ENCODE results near the gene CTNNBIP1.
A peak's percentile ranks its signal among the peaks of the same experiment; 100 is the strongest.
"Not testable (repeated sequence)": the region's sequence is repeated elsewhere in the genome, so short reads cannot be mapped to it uniquely, and the experiment has no call there.

CTNNBIP1 gene

DNA sequence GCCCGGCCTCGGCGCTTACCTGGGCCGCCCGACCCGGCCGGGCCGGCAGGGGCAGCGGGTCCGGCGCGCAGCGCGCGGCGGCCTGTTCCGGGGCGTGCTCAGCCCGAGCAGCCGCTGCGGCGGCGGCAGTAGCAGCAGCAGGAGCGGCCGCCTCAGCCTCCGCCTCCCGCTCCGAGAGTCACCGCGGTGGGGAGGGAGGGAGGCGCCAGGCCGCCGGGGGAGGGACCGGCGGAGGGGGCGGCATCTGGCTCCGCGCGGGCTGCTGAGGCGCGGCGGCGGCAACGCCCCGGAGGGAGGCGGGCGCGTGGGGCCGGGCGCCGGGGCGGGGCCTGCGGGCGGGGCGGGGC is at the start of gene CTNNBIP1:
CTNNBIP1 (minus strand) TSS at position 194 of the 347 bp plus-strand sequence. CDS start 38,205 bp downstream, outside the sequence.
- DNase-seq: no peak

- no peak for DNase-seq
Measured at GRCh38 chr1:9957726-9958125, 47.7 kb upstream of the CTNNBIP1 start.

DNA sequence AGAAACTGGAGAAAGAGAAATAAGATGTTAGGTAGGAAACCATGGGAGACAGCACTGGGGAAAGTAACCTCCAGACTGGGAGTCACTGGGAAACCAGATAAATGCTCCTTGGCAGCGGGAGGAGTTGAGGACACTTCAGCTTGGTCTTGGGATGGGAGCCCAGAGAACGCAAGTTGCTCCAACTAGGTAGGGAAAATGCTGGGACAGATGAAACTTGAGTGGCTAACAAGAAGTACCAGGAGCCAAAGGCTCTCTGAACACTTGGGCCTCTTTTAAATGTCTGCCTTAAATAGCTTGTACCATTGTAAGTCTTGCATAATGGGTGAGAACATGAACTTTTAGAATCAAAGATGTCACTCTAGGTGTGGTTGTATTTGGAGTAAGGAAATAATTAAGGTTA is 36.2 kb upstream of the CTNNBIP1 start:
- no peak for DNase-seq

DNA sequence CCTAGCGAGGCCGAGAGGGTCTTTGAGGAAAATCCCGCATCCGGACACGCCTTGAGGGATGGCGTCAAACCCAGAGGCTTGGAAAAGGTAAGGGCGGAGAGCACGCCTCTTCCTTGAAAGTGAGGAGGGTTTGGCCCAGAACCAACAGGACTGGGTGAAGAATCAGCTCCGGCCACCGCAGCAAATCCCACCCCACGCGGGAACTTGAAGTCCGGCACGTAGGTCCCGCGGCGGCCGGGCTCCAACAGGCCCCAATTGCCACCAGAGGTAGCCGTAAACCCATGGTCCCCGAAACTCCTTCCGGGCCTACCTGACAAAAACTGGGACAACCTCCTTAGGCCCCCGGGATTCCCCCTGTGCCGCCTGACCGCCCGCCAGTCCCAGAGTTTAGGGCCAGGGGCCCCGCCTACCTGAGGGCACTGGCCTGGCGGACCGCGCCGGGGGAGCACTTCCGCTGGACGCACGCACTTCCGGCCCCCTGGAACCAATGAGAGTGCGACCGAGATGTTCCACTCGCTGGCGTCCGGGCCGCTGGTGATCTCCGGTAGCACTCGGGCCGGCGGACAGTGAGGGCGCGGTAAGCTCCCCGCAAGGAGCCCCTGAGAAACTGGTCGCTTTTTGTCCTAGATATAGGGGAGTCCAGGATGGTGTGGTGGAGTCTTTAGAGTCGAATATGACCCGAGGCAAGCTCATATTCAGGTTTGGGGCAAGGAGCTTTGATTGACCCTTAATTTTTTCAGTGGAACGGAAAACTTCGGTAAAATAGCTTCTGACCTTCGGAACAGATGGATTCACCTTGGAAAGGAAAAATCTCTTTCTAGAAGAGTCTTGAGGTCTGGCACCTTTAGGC is 33.1 kb upstream of the CTNNBIP1 start, which contains the start of the genes LZIC and NMNAT1:
LZIC (minus strand) TSS at position 453 of the 850 bp plus-strand sequence. CDS start 6,772 bp downstream, outside the sequence.
NMNAT1 (plus strand) TSS at position 537 of the 850 bp plus-strand sequence. CDS start 28,599 bp downstream, outside the sequence.
- peak; percentile 91 for DNase-seq

DNA sequence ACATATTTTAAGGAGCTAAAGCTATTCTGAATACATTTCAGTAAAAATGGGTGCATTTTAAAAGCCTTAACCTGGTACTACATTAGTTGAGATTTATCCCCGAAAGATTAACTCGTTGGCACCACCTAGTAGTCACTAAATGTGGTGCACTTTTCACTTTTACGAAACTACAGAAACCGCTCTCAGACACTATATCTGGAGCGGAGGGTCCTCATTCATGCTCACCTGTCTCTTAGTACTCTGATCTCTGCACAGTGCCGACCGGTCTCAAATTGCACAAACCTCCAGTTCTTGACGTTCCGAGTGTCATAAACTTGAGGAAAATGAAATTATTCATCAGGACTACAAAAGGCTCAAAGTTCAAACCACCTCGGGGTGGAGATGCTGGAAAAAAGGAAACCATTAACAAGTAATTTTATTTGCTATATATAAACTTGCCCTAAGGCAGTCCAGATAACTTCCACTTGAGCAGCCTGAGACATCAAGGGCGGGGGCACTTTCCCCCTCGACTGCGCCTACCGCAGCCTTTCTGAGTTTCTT is 32.4 kb upstream of the CTNNBIP1 start:
- DNase-seq: peak; percentile 26

DNA sequence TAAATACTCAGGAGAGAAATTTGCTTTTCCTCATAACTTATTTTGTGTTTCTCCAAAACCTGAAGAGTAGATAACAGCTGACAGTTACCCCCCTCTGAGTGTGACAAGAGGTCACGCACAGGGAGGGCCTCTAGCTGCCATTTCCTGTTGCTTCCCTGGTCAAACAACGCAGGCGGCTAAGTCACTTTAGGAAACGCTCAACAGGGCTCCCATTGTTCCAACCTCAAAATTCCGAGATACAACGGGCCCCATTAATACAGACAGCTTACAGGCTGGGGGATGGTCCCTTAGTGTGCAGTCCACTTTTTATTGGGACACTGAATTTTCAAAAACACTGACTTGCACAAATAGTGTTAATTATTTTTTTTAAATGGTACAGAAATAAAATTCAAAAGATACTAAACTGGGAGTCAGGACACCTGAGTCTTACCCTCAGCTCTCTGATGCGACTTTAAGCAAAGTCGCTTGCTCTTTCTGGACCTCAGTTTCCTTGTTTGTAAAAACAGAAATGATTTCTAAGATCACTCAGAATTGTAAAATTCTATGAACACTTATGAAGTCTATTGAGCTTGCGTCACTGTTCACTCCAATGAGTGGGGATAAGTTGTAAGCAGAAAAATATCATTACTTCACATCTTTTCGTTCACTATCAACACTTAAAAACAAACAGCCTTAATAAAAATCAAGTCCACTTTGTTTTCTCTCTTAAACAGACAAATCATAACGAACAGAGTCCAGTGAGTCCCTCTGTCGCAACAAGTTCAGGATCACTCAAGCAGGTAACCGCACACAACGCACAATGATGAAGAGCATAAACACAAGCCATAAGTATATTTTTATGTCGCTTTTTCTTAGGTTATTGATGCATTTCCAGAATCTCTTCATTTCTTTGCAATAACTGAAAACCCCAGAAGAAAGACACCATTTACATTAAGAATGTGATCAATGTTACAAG is 19.6 kb upstream of the CTNNBIP1 start:
- no peak for DNase-seq

DNA sequence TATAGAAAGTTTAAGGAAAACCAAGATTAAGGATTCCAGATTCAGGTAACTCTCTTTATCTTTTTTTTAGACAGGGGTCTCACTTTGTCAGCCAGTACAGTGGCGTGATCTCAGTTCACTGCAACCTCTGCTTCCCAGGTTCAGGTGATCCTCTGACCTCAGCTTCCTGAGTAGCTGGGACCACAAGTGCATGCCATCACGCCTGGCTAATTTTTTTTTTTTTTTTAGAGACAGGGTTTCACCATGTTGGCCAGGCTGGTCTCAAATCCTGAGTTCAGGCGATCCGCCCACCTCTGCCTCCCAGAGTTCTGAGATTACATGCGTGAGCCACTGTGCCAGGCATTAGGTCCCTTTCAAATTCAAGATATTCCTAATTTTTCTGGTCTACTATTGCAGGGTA is 17.2 kb upstream of the CTNNBIP1 start:
- DNase-seq: no peak

DNA sequence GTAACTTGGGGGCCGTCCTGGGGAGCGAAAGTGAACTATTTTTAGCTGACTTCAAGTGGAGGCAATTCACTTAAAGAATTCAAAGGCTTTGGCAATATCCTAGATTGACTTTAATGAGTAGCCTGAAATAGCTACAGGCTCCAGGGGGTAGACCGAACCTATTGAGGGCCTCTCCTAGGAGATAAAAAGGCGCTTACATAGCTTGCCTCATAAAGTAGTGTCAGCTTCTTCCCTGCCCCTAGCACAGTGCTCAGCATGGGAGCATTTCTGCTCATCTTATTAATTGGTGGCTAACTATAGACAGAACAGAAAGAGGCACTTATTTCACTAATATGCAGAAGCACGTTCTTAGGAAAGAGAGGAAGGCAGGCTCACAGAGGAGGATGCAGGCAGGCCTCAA is 12.3 kb upstream of the CTNNBIP1 start:
- DNase-seq: no peak

GRCh38 chr1:9920606-9921005 is 10.5 kb upstream of the CTNNBIP1 start:
- no peak for DNase-seq

- no peak for DNase-seq
Measured at GRCh38 chr1:9917901-9918300, 7.8 kb upstream of the CTNNBIP1 start.

GRCh38 chr1:9917495-9917894 is 7.4 kb upstream of the CTNNBIP1 start:
- not testable (repeated sequence) for DNase-seq

- no peak for DNase-seq
Measured at GRCh38 chr1:9916452-9916851, 6.4 kb upstream of the CTNNBIP1 start.

DNA sequence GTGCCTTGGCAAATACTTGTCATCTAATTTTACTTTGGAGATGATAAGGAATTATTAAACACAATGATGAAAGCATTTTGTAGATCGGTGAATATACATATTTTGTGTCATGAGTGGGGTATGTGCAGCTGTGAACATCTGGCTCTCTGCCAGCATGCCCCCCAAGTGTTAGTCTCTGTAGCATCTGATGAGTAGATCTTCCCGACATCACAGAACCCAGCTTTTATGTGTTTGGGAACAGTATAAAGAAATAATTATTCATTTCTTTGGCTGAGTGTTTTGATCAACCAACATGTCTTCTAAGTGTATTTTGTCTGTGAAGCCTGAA is 4.5 kb upstream of the CTNNBIP1 start:
- DNase-seq: no peak

DNA sequence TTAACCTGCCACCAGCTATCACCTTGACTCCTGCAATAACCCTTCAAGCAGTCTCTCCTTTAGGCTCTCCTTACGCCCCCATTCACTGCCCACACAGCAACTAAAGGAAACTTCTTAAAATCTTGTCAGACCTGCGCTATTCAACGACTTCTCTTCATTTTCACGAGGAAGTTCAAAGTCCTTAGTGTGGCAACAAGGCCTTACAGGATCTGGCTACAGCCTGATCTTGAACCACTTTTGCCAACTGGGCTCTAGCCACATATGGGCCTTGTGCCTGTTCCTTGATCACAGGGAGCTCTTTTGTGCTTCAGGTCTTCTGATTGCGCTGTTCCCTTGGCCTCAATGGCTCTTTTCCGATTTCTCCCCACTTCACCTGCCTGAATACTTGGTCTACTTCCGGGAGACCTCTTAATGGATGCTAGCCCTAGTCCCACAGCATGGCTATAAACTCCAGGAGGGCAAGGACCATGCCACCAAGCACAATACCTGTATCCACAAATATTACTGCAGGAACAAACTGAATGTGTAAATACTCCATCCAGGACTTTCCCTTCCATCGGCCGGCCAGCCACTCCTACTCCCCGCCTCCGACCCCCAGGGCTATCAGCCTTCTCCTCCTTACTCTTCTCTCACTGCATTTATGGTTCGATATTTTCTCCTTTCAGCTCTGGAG is 2.3 kb upstream of the CTNNBIP1 start:
- no peak for DNase-seq

- DNase-seq: peak; percentile 99
Measured at GRCh38 chr1:9910423-9911178, 532 bp upstream of the CTNNBIP1 start.

DNA sequence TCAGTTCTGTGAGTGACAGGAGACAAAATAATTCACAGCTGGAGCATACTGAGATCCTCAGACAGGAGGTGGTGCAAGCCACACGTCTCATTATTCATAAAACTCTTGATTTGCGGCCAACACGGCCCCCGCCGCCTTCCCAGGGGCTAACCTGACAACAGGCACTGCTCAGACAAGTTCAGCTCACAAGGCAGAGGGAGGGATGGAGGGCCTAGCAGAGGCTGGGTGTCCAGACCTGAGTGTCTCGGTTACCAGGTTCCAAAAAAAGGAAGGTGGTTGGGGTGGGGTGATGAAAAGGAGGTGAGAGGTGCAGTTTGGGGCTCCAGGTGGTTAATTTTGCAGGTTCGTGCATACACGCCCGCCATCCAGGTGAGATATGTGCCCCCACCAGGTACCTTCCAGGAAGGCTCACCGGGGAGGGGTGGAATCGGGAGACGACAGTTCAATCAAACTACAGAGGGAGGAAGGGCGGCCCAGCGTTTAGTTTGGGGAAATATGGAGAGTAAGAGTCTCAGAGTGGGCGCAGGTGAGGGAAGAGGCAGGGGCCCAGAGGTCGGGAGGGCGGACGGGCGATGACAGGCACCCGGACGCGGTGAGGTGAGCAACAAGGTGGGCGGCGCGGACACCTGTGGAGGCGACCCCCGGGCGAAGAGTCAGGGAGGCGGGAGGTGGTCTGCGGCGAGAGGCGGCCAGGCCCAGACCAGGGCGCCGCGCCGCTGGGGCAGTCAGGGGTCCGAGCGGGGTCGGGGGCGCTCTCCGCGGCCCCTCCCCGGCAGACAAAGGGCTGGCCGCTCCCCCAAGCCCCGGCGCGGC is 629 bp downstream of the CTNNBIP1 start:
- DNase-seq: no peak

GRCh38 chr1:9908871-9909233 is 1.2 kb downstream of the CTNNBIP1 start:
- DNase-seq: no peak

GRCh38 chr1:9907441-9907840 is 2.6 kb downstream of the CTNNBIP1 start:
- no peak for DNase-seq

DNA sequence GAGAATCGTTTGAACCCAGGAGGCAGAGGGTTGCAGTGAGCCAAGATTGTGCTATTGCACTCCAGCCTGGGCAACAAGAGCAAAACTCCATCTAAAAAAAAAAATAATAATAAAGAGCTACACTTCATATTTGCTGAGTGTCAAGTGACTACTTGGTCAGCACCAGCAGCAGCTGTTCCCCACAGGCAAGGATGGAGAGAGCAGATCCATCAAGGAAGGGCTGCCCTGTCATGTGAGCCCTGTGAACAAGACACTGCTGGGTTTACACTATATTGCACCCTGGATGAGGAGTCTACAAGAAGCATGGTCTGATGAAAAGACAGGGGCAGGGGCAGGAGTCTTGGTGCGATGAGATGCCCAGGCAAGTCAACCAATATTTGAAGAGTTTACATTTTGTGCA is 3.6 kb downstream of the CTNNBIP1 start:
- no peak for DNase-seq

DNA sequence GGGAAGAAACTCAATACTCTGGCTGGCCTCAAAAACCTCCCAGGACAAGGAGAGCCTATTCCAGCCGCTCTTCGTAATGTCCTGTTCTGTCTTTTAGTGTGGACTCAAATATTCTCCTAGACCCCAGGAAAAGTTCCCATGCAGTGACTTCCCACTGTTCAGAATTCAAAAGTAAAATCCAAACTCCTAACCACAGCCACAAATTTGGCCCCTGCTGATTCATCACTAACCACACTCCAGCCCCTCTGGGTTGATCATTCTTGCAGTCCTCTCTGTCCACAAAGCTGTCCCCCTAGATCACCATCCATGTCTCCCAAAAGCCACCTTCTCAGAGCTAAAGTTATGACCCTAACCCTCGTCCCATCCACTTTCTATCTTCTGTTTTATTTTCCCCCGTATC is 5.1 kb downstream of the CTNNBIP1 start:
- no peak for DNase-seq

DNA sequence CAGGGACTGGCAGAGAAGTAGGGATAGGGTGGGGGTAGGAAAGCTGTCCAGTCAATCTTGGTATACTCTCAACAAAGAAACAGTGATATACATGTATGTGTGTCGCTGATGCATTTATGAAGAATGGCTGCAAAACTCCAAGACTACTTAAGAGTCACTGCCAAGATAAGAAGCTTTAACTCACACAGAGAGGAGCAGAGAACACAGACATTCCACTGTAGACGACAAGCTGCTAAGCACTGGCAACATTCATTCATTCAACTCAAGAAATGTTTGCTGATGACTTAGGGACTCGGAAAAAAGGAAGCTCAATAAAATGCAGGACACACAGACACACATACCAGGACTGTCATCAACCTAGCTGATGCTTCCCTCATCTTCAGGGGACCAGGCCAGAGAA is 5.5 kb downstream of the CTNNBIP1 start:
- no peak for DNase-seq

Measured in NCI-H1092 (cell line).